Stimulated activated CD4-positive, alpha-beta T cell treated with anti-CD3 and anti-CD28 coated beads, Interleukin-4, amount 100 ng/mL, for 48 hours (primary cell): ENCODE data around the gene ZNF70.

Experiments
- DNase-seq, 2 donors: peaks; one replicate each; pipeline ENCODE4 v3.0.0-alpha.2; 2020; ENCODE audit warnings: low read depth in 2 of 2

The ZNF70 gene

GRCh38 chr22:23779083-23779482, 28.2 kb upstream of the ZNF70 start:
- DNase-seq: no peak

- no peak for DNase-seq
Measured at GRCh38 chr22:23778577-23778900, 27.6 kb upstream of the ZNF70 start.

- DNase-seq: no peak
Measured at GRCh38 chr22:23777776-23778576, 27.1 kb upstream of the ZNF70 start.

GRCh38 chr22:23775779-23776375, 25.0 kb upstream of the ZNF70 start:
- DNase-seq: no peak

GRCh38 chr22:23774922-23775436, 24.1 kb upstream of the ZNF70 start:
- DNase-seq: no peak

- no peak for DNase-seq
Measured at GRCh38 chr22:23774114-23774921, 23.4 kb upstream of the ZNF70 start.

- no peak for DNase-seq
Measured at GRCh38 chr22:23773483-23774113, 22.7 kb upstream of the ZNF70 start.

- DNase-seq: peak; percentile 34 to 47
Measured at GRCh38 chr22:23772649-23773473, 21.9 kb upstream of the ZNF70 start, which contains the start of gene MMP11. TSS of gene MMP11 (plus strand) at chr22:23772849. CDS start at chr22:23772871, 22 bp downstream.

- no peak for DNase-seq
Measured at GRCh38 chr22:23772315-23772648, 21.4 kb upstream of the ZNF70 start.

- DNase-seq: no peak
Measured at GRCh38 chr22:23769321-23769965, 18.5 kb upstream of the ZNF70 start.

- peak; percentile 71 to 73 for DNase-seq
Measured at GRCh38 chr22:23767673-23768548, 17.0 kb upstream of the ZNF70 start, which contains the start of gene CHCHD10. TSS of gene CHCHD10 (minus strand) at chr22:23767972. CDS start at chr22:23767874, 98 bp downstream.

GRCh38 chr22:23767303-23767672, 16.4 kb upstream of the ZNF70 start:
- no peak for DNase-seq

GRCh38 chr22:23764899-23765881, 14.3 kb upstream of the ZNF70 start:
- no peak for DNase-seq

- DNase-seq: no peak
Measured at GRCh38 chr22:23763954-23764353, 13.0 kb upstream of the ZNF70 start.

- DNase-seq: peak; percentile 44 to 50
Measured at GRCh38 chr22:23763579-23763945, 12.7 kb upstream of the ZNF70 start.

- no peak for DNase-seq
Measured at GRCh38 chr22:23762842-23763578, 12.1 kb upstream of the ZNF70 start, which contains the start of gene C22orf15. TSS of gene C22orf15 (plus strand) at chr22:23762990. CDS start at chr22:23763307, 317 bp downstream.

GRCh38 chr22:23760056-23760455, 9.1 kb upstream of the ZNF70 start:
- no peak for DNase-seq

GRCh38 chr22:23759566-23759965, 8.7 kb upstream of the ZNF70 start:
- no peak for DNase-seq
